ENCODE data around the gene USP20.

USP20 gene

GRCh38 chr9:129885670-129886106 is 50.4 kb downstream of the USP20 start:
- H3K4me3 ChIP-seq, result peak overlapping the region; percentile 32 to 43 (median 38)
- peak overlapping the region; percentile 72 to 98 (median 90) for H3K27ac ChIP-seq

GRCh38 chr9:129886226-129887174 is 51.2 kb downstream of the USP20 start:
- peak overlapping the region; percentile 32 to 43 (median 38) for H3K4me3 ChIP-seq

GRCh38 chr9:129887334-129888292 is 52.4 kb downstream of the USP20 start:
- peak overlapping the region in 5 of 7 experiments; percentile 1 to 24 (median 13) for H3K4me3 ChIP-seq
- H3K27ac ChIP-seq, result peak overlapping the region in 20 of 21 experiments; percentile 24 to 98 (median 88)

More at GRCh38 chr9:129886226-129887174, 51.2 kb downstream of the USP20 start:
- peak overlapping the region; percentile 72 to 98 (median 90) for H3K27ac ChIP-seq

DNA sequence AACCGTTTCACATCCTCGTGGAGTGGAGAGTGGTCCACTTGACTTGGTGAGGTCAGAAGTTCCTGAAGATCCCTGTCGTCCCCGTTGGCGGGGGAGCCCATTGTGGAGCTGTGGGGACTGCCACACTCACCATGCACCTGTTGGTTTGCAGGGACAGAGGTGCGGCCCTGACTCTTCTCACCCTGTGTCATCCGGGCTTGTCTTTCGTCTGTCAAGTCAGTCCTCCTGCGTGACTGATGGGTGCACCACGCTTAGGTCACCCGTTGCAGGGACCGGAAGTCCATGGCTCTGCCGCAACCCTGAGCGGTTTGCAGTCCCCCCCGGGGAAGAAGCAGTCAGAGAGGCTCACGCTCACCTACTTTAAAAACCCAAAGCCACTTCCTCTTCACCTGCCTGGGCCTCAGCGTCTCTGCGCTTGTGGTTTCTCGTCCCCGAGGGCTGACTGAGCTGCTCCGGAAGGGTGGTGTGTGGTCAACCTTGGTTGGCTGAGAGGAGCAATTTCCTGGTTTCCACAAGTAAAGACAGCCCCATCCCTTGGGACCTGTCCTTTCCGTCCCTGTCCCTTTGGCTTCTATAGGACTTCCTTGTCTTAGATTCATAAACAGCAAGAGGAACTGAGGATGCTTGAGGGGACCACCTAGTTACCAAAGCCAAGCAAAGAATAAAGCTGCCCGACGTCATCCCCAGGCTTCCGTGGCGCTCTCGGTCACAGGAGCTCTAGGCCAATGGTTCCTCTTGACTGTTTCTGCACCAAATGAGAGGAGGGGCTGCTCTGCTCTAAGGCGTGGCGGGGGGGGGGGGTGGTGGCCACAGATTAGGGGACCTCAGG is 53.2 kb downstream of the USP20 start:
- H3K27ac ChIP-seq, result peak overlapping the region in 20 of 21 experiments; percentile 1 to 98 (median 88)
- H3K4me3 ChIP-seq, result peak overlapping the region in 5 of 7 experiments; percentile 1 to 24 (median 13)

GRCh38 chr9:129889122-129889940 is 54.1 kb downstream of the USP20 start:
- H3K27ac ChIP-seq, result peak overlapping the region in 20 of 21 experiments; percentile 2 to 98 (median 88)
- H3K4me3 ChIP-seq, result no peak overlapping the region

DNA sequence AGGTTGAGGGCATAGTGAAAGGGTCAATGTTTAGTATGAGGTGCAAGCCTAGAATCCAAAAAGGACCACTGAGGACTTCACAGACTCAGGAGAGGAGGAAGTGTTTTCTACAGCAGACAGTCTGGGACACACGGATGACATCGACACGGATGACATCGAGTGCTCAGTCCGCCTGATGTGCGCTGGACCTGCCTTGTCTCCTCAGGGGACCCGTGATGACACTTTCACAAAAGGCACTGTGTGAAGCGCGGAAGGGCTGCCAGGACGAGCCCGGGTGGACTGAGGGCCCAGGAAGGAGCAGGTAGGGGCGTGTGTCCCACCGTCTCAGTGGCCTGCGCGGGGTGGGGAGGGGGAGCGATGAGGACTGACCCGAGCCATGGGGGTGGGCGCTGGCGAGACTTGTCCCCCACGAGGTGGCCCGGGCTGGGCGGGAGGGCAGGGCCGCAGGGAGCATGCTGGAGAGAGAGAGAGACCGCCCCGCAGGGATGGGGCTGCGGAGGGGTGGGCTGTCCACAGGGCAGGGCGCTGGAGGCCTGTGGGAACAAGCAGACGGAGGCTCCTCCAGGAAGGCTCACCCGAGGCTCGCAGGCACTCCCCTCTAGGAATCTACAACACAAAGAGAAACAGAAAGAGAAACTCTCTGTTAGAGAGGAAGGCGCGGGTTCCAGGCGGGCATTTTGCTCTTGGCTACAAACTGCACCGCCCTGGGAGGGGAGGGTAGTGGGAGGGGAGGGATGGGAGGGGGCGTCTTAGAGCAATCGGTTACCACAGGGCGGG is 54.9 kb downstream of the USP20 start:
- Histone ChIP-seq H3K27ac (peak overlapping the region; percentile 31 to 98 (median 85)), H3K4me3 (peak overlapping the region in 3 of 7 experiments; percentile 9 to 20 (median 11))

- Histone ChIP-seq H3K4me3 (peak overlapping the region in 3 of 7 experiments; percentile 9 to 20 (median 11)), H3K27ac (peak overlapping the region in 19 of 21 experiments; percentile 32 to 98 (median 90))
These were observed 55.6 kb downstream of the USP20 start for GRCh38 chr9:129890718-129891299.

- H3K4me3 ChIP-seq, result no peak overlapping the region
- peak overlapping the region in 15 of 21 experiments; percentile 2 to 98 (median 93) for H3K27ac ChIP-seq
These were observed 56.3 kb downstream of the USP20 start for GRCh38 chr9:129891569-129891968.

DNA sequence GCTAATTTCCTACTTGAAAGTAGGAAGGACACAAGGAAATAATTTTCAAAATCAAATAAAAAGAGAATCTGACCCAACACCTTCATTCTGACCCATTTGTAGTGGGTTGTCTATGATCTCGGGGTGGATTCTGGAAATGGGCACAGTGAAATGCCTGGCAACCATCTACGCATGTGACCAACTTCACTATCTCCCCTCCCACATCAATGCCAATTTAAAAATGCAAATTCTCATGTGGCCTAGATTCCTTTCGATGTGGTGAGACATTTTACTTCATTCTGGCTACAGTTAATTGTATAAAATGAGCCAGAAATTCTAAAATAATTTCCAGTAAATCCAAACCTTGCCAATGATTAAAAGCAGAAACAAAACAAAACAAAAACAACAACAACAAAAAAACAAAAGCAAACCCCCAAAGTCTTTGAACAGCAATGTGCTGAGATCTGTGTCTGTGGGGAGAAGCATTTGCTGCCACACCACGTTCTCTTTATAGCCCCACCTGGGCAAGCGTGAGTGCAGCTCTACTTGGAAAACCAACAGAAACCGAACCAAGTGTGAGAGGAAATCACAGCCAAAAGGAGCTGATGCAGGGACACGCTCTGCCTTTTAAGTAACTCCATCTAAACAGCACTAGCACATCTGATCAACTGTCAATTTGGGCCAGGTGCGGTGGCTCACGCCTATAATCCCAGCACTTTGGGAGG is 59.0 kb downstream of the USP20 start:
- no peak overlapping the region for H3K4me3 ChIP-seq
- H3K27ac ChIP-seq, result peak overlapping the region in 11 of 21 experiments; percentile 24 to 65 (median 40)

- Histone ChIP-seq H3K4me3 (no peak overlapping the region), H3K27ac (peak overlapping the region in 5 of 21 experiments; percentile 28 to 56 (median 47))
These were observed 60.4 kb downstream of the USP20 start for GRCh38 chr9:129895376-129896268.

- Histone ChIP-seq H3K4me3 (no peak overlapping the region), H3K27ac (peak overlapping the region in 1 of 21 experiments; percentile 29)
These were observed 62.0 kb downstream of the USP20 start for GRCh38 chr9:129897263-129897662.

GRCh38 chr9:129898185-129898584 is 62.9 kb downstream of the USP20 start:
- Histone ChIP-seq H3K4me3 (no peak overlapping the region), H3K27ac (peak overlapping the region in 2 of 21 experiments; percentile 11 to 16)

GRCh38 chr9:129899620-129900019 is 64.4 kb downstream of the USP20 start:
- no peak overlapping the region for H3K4me3 ChIP-seq
- peak overlapping the region in 1 of 21 experiments; percentile 3 for H3K27ac ChIP-seq

- Histone ChIP-seq H3K4me3 (no peak overlapping the region), H3K27ac (peak overlapping the region in 3 of 21 experiments; percentile 8 to 63 (median 46))
These were observed 65.2 kb downstream of the USP20 start for GRCh38 chr9:129900263-129901027.
